Bone marrow (tissue), 2 donors: ENCODE measurements around the gene CAMK2B.
A peak's percentile ranks its signal among the peaks of the same experiment; 100 is the strongest.
"Not testable (repeated sequence)": the region's sequence is repeated elsewhere in the genome, so short reads cannot be mapped to it uniquely, and the experiment has no call there.

Experiments used
- DNase-seq, 2 donors: peaks; one replicate each; lab custom pipeline; 2025; lab: John Stamatoyannopoulos, UW

The CAMK2B gene

DNA sequence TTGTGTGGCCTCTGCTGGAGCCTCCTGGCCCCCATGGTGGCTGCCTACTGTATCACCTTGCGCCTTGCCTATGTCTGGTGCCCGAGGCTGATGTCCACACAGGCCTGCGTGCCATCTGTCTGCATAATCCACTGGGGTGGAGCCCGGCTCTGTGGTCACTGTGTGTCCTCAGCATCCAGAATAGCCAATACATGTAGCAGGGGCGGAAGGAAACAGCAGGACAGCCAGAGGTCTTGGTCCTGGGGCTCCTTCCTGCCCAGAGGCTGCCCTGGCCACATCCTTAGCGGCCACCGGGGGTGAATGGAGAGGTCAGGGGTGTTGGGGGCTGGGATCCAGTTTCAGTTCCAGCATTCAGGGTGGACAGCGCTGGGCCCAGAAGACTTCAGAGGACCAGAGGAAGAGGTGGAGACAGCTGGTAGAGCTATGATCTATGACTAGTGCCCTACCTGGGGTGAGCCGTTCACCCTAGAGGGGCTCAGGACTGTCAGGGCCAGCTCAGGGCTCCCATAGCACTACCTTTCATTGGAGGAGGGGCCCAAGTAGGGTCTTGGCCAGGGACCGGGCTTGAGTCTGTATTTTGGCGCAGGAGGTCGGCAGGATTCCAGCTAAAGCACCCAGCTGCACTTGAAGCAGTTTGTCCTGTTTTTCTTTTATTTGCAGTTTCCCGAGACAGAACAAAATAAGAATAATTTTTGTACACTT lies 108.7 kb downstream of the CAMK2B start:
- no peak for DNase-seq

DNA sequence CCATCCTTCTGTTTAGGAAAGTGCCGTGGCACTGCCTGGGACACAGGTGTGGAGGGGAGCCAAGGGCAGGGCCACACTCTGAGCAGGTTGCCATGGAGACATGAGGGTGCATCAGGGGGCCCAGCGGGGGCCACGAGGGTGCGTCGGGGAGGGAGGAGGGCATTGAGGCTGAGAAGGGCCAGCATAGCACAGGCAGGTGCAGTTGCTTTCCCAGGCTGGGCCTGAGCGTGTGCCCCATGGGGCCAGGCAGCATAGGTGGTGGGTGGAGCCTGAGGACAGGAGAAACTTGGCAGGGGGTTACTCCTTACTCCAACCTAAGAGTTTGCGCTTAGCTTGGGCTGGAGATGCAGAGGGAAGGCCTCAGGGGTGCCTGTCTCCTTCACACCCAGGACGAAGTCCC lies 109.4 kb downstream of the CAMK2B start:
- DNase-seq: no peak

DNA sequence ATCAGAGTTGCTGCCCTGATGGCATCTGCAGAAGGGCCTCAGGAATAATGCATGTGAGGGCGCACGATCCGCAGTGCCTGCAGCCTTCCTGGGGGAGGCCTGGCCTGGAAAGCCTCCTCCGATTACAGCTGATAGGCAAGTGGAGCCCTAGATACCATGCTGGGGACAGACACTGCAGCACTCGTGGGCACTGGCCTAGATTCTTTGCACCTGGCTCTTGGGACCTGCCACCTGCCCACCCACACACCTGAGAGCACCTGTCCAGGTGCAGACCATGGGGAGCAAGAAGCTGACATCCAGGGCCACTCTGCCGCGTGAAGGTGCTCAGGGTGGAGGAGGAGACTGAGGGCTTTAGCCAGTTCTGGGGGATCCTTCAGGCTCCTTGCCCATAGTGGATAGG lies 109.9 kb downstream of the CAMK2B start:
- DNase-seq: no peak

- DNase-seq: no peak
Measured at GRCh38 chr7:44213877-44214388, 111.5 kb downstream of the CAMK2B start.

DNA sequence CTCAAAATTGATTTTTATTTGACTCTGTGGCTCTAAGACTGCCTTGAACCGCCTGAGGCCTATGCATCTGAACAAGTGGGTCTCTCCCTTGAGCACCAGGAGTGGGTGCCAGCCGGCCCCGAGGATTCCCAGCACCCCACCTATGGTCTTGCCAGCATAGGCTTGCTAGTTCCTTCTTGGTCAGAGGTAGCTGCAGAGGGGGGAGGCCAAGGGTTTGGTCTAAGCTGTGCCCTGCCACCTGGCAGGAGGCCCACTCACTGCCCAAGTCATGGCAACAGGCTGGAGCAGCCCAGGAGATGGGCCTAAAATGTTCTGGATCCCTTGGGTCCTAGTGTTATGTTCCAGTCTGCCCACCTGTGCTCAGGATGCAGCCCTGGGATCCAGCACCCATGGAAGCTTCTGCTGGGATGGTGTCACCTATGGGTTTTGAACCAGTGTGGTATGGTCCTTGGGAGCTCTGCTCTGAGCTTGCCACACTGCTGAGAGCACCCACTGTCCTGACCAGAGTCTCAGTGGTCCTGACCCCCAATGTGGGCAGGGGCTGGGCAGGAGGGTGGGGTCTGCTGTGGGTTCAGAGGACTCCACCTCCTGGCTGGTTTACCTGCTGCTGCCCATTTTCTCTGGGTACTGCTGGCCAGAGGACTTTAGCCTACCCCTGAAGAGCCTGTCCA lies 112.1 kb downstream of the CAMK2B start:
- DNase-seq: no peak

GRCh38 chr7:44212581-44213184 lies 112.7 kb downstream of the CAMK2B start:
- no peak for DNase-seq

GRCh38 chr7:44212018-44212417 lies 113.4 kb downstream of the CAMK2B start:
- no peak for DNase-seq

DNA sequence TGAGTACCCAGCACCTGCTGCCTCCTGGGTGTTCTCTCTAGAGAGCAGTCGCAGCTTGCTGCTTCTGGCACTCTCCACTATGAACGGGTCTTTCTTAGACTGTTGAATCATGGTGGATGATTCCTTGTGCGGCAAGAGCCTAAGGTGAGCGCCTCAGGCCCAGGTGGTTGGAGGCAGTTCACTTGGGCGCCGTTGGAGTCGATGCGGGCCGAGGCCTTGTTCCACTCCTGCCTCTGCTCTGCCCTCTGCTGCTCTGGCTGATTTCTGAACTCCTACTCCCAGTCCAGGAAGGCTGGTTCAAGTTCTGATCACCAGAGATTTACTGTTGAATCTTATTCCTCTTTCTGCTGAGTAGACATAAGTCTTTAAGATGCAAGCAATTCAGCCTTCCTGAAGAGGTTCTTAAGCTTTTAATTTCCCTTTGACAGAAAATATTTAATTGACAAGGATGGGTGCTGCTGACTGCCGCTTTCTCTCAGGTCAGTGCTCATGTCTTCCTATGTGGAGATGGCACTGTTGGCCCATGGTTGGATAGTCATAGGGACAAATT lies 114.2 kb downstream of the CAMK2B start:
- no peak for DNase-seq

DNA sequence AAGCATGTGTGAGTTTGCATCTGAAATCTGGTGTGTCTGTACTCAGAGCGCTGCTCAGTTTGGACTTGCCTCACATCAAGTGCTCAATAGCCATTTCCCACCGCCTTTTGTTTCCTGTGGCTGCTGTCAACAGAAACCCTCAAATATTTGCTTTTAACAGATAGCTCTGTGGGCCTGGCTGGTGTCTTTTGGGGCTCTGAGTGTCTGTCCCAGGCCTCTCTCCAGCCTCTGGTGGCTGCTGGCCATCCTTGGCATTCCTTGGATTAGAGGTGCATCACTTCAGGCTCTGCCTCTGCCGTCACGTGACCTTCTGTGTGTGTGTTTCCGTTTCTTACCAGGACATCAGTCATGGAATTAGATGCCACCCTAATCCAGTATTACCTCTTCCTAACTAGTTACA lies 115.3 kb downstream of the CAMK2B start:
- no peak for DNase-seq

- no peak for DNase-seq
Measured at GRCh38 chr7:44208085-44208484, 117.3 kb downstream of the CAMK2B start.

- DNase-seq: no peak
Measured at GRCh38 chr7:44206008-44206407, 119.4 kb downstream of the CAMK2B start.

GRCh38 chr7:44201813-44202212 lies 123.6 kb downstream of the CAMK2B start:
- no peak for DNase-seq

GRCh38 chr7:44200699-44201461 lies 124.5 kb downstream of the CAMK2B start, which contains the start of gene YKT6:
Gene YKT6, plus strand, starts transcription at chr7:44200978. Its CDS starts 158 bp downstream, at chr7:44201136.
- DNase-seq: peak; percentile 53 to 86

DNA sequence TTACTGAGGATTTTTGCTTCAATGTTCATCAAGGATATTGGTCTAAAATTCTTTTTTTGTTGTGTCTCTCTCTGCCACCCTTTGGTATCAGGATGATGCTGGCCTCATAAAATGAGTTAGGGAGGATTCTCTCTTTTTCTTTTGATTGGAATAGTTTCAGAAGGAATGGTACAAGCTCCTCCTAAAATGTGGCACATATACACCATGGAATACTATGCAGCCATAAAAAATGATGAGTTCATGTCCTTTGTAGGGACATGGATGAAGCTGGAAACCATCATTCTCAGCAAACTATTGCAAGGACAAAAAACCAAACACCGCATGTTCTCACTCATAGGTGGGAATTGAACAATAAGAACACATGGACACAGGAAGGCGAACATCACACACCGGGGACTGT lies 125.2 kb downstream of the CAMK2B start:
- not testable (repeated sequence) for DNase-seq

- no peak for DNase-seq
Measured at GRCh38 chr7:44197474-44197873, 127.9 kb downstream of the CAMK2B start.

GRCh38 chr7:44196450-44196872 lies 128.9 kb downstream of the CAMK2B start:
- peak in 1 of 2 donors; percentile 20 for DNase-seq

- no peak for DNase-seq
Measured at GRCh38 chr7:44195889-44196288, 129.5 kb downstream of the CAMK2B start.

DNA sequence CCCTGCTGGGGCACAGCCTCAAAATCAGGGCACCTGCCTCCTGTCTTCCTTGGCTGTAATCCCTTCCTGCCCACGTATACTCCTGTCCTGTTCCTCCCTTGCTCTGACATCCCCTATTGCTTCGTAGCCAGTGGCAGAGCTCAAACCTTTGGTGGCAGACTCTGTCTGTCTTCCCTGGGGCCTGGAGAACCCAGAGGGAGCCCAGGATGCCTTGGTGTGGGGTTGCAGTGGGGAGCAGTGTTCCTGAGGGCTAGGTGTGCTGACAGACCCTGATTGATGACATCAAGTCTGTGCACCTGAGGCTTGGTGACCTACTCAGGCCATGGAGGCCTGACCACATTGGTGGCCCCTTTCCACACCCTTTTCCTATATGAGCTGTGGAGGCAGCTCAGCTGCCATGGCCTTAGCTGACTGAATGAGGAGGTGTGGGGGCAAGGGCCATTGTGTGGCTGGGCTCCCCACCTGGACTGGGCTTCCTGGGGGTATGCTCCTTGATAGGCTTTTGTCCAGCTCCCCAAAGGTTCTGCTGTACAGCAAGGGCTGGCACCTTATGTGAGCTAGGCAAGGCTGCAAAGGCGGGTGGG lies 130.7 kb downstream of the CAMK2B start:
- no peak for DNase-seq

- no peak for DNase-seq
Measured at GRCh38 chr7:44194069-44194468, 131.3 kb downstream of the CAMK2B start.

DNA sequence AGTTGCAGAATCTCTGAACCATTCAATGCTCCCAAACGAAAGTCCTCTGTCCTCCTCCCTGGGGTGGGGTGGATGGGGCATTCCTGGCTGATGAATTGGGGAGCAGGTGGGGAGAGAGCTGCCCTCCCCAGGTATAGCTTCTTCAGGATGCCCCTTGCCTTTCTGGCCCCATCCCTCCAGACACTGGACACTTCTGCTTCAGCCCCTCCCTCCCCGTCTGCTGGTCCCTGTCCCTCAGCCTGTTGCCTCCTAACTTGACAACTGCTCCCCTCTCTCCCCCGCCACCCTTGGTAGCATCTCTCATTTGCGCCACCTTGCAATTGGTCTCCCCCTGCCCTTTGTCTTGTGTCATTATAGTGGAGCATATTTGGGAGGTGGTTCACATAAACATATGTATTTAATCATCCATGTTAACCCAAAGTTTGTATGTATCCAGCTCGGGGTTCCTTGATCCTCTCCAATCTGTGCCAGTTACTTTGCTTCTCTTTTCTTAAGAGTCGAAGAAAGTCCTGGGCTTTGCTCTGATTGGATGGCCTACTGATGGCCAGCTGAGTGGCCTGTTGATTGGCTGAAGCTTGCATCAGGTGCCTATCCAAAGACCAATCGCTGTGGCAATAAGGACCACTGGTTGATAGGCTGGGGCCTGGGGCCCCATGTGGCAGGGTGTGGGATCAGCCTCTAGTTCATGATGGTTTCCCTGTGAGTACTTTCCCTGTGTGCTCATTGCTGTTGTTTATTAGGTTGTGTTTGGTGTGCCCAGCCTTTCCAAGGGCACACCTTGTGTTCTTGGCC lies 132.2 kb downstream of the CAMK2B start:
- no peak for DNase-seq

DNA sequence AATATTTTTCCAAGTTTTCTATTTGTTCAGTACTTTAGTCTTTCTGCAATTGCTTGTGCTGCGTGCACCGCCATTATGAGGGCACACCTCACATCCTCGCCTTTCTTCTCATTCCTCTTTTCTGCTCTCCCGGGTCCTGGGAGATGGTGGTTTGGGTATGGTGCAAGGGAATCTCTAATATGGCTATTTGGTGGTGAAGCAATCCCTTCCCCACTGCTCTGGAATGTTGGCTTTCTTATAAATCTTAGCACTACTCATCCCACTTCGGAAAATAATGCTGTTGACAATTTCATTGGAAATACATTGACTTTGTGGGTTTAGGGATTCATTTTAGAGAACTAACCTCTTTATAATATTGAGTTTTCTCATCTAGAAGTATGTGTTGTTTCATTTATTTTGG lies 134.2 kb downstream of the CAMK2B start:
- no peak for DNase-seq
